ENCODE measurements around the gene BST1. TPM values are rescaled to one million over a fixed set of nuclear protein-coding genes. Genes with fewer than 3 reads are reported as not detected.
A peak's percentile ranks its signal among the peaks of the same experiment; 100 is the strongest.

BST1 gene
- total and polyA plus RNA-seq, 2 of the 8 experiments (the other 6 are each of a cell fraction or from before 2014, with no cell fraction given) = 0.52 to 0.54 TPM

GRCh38 chr4:15681372-15682241 is 21.3 kb upstream of the BST1 start, which contains the start of gene FAM200B (continued):
- TF ChIP-seq SAP30 (IDR thresholded peaks at IDR 0.05; ENCODE audit: insufficient read depth, insufficient replicate concordance, low read length) (peak; percentile 65), RBBP5 (IDR thresholded peaks at IDR 0.05; ENCODE audit: borderline replicate concordance, low read depth, low read length) (peak; percentile 66), TCF12 (IDR thresholded peaks at IDR 0.05; ENCODE audit: low read depth, low read length) (0 out of 2 replicates have a peak, but pooled peaks have one; percentile 12), MAFK (IDR thresholded peaks at IDR 0.05; ENCODE audit: low read depth, low read length) (no peak), BACH1 (IDR thresholded peaks at IDR 0.05; ENCODE audit: low read length) (no peak; the same call in 1 of the 2 replicates), SIN3A (conservative IDR thresholded peaks at IDR 0.05 in 1 of 2, IDR thresholded peaks at IDR 0.05 in 1 of 2; ENCODE audit: low read depth in 1 of 2, low read length in 2 of 2) (peak; percentile 80 to 88; a peak in 2 of 4 replicates), PHF8 (conservative IDR thresholded peaks at IDR 0.05; ENCODE audit: low read depth, low read length) (peak; percentile 83), EZH2 (IDR thresholded peaks at IDR 0.05; ENCODE audit: low read depth, low read length, severe bottlenecking) (no peak), POLR2AphosphoS5 (IDR thresholded peaks at IDR 0.05; ENCODE audit: low read depth, low read length) (peak; percentile 88), MAX (IDR thresholded peaks at IDR 0.05) (peak; percentile 42; the same call in 1 of the 2 replicates), GABPA (IDR thresholded peaks at IDR 0.05; ENCODE audit: borderline replicate concordance, insufficient read depth, low read length) (peak; percentile 82; the same call in 1 of the 2 replicates), ASH2L (IDR thresholded peaks at IDR 0.05; ENCODE audit: low read length) (peak; percentile 93), SUZ12 (IDR thresholded peaks at IDR 0.05; ENCODE audit: low read length) (no peak), HDAC2 (IDR thresholded peaks at IDR 0.05; ENCODE audit: borderline replicate concordance in 1 of 2, low read depth in 2 of 2, low read length in 2 of 2) (peak; percentile 44; a peak in 1 of 4 replicates), ATF2 (IDR thresholded peaks at IDR 0.05; ENCODE audit: low read length) (no peak; the same call in 1 of the 2 replicates), TAF1 (IDR thresholded peaks at IDR 0.05; ENCODE audit: low read depth, low read length) (peak; percentile 91), POLR2A (IDR thresholded peaks at IDR 0.05; ENCODE audit: control extremely low read depth in 1 of 2, low read depth in 2 of 2, low read length in 2 of 2) (peak; percentile 88 to 90), SP1 (IDR thresholded peaks at IDR 0.05; ENCODE audit: low read depth, low read length) (0 out of 2 replicates have a peak, but pooled peaks have one; percentile 13), JUN (IDR thresholded peaks at IDR 0.05; ENCODE audit: low read depth, low read length) (no peak), NRF1 (IDR thresholded peaks at IDR 0.05; ENCODE audit: low read depth, low read length) (peak; percentile 97), CBX8 (IDR thresholded peaks at IDR 0.05; ENCODE audit: borderline replicate concordance, low read depth, low read length) (no peak)
